H9 (cell line): ENCODE data around the gene GLDC. TPM values are rescaled to one million over a fixed set of nuclear protein-coding genes. Genes with fewer than 3 reads are reported as not detected.
A peak's percentile ranks its signal among the peaks of the same experiment; 100 is the strongest.

ENCODE experiments used
- DNase-seq: peaks from one replicate; pipeline ENCODE4 v3.0.0-alpha.2; 2017
- H2AFZ ChIP-seq: one replicate; pipeline ENCODE4 v1.6.1; 2013; ENCODE audit warnings: mild to moderate bottlenecking, low read length, control low read depth, moderate library complexity
- H2AK5ac ChIP-seq: 2 replicates; pipeline ENCODE4 v1.6.1; 2013; ENCODE audit warnings: low read length, control low read depth, mixed read lengths; ENCODE audit not compliant: insufficient read length
- H2BK120ac ChIP-seq: one replicate; pipeline ENCODE4 v1.6.1; 2013; ENCODE audit warnings: low read depth, mild to moderate bottlenecking, low read length, control low read depth, inconsistent platforms; ENCODE audit not compliant: poor library complexity, severe bottlenecking
- H2BK12ac ChIP-seq: 2 replicates; pipeline ENCODE4 v1.6.1; 2013; ENCODE audit warnings: low read length, control low read depth, mixed read lengths, low read depth; ENCODE audit not compliant: insufficient read length
- H2BK15ac ChIP-seq: 2 replicates; pipeline ENCODE4 v1.6.1; 2013; ENCODE audit warnings: low read depth, low read length, control low read depth
- H2BK20ac ChIP-seq: one replicate; pipeline ENCODE4 v1.6.1; 2013; ENCODE audit warnings: low read depth, mild to moderate bottlenecking, low read length, control low read depth, inconsistent platforms; ENCODE audit not compliant: poor library complexity, severe bottlenecking
- H2BK5ac ChIP-seq: 2 replicates; pipeline ENCODE4 v1.6.1; 2013; ENCODE audit warnings: low read length, control low read depth, mixed read lengths; ENCODE audit not compliant: insufficient read length
- H3K14ac ChIP-seq: 2 replicates; pipeline ENCODE4 v1.6.1; 2013; ENCODE audit warnings: low read length, control low read depth; ENCODE audit not compliant: insufficient read depth
- H3K18ac ChIP-seq: 2 replicates; pipeline ENCODE4 v1.6.1; 2013; ENCODE audit warnings: low read depth, mild to moderate bottlenecking, mixed read lengths, low read length, control low read depth; ENCODE audit not compliant: insufficient read length
- H3K23ac ChIP-seq: 2 replicates; pipeline ENCODE4 v1.6.1; 2013; ENCODE audit warnings: low read length, control low read depth, mixed read lengths, low read depth; ENCODE audit not compliant: insufficient read length
- H3K23me2 ChIP-seq: 2 replicates; pipeline ENCODE4 v1.6.1; 2013; ENCODE audit warnings: low read depth, mild to moderate bottlenecking, mixed read lengths, low read length, control low read depth; ENCODE audit not compliant: insufficient read length, poor library complexity, severe bottlenecking
- H3K27ac ChIP-seq: 2 replicates; pipeline ENCODE4 v1.5.1; 2013; ENCODE audit warnings: low read length, control low read depth, mixed read lengths, low read depth; ENCODE audit not compliant: insufficient read length
- H3K27me3 ChIP-seq: 2 replicates; pipeline ENCODE4 v1.6.1; 2013; ENCODE audit warnings: low read length, control low read depth, inconsistent platforms; ENCODE audit not compliant: insufficient read depth
- H3K4ac ChIP-seq: 2 replicates; pipeline ENCODE4 v1.6.1; 2013; ENCODE audit warnings: low read depth, mild to moderate bottlenecking, control low read depth, inconsistent platforms, low read length, moderate library complexity
- H3K4me1 ChIP-seq: 2 replicates; pipeline ENCODE4 v1.6.1; 2013; ENCODE audit warnings: low read length, control low read depth, inconsistent platforms; ENCODE audit not compliant: insufficient read depth
- H3K4me2 ChIP-seq: 2 replicates; pipeline ENCODE4 v1.6.1; 2013; ENCODE audit warnings: low read length, control low read depth, mixed read lengths; ENCODE audit not compliant: insufficient read length, insufficient read depth
- H3K56ac ChIP-seq: 2 replicates; pipeline ENCODE4 v1.6.1; 2013; ENCODE audit warnings: low read depth, mild to moderate bottlenecking, mixed read lengths, low read length, control low read depth; ENCODE audit not compliant: insufficient read length
- H3K79me1 ChIP-seq: 2 replicates; pipeline ENCODE4 v1.6.1; 2013; ENCODE audit warnings: low read depth, mild to moderate bottlenecking, moderate library complexity, low read length, control low read depth, inconsistent platforms; ENCODE audit not compliant: insufficient read depth, poor library complexity, severe bottlenecking
- H3K79me2 ChIP-seq: 2 replicates; pipeline ENCODE4 v1.6.1; 2013; ENCODE audit warnings: low read length, control low read depth, inconsistent platforms; ENCODE audit not compliant: insufficient read depth
- H3K9ac ChIP-seq: 2 replicates; pipeline ENCODE4 v1.6.1; 2013; ENCODE audit warnings: low read length, control low read depth, mixed read lengths; ENCODE audit not compliant: insufficient read length; ENCODE audit errors: extremely low read depth
- H3K9me3 ChIP-seq: one replicate; pipeline ENCODE4 v1.6.1; 2013; ENCODE audit warnings: low read depth, low read length, inconsistent platforms; ENCODE audit not compliant: control insufficient read depth
- H3T11ph ChIP-seq: one replicate; pipeline ENCODE4 v1.6.1; 2013; ENCODE audit warnings: mild to moderate bottlenecking, low read length, control low read depth, inconsistent platforms
- H4K20me1 ChIP-seq: one replicate; pipeline ENCODE4 v1.6.1; 2013; ENCODE audit not compliant: control insufficient read depth, insufficient read length, insufficient read depth
- H4K5ac ChIP-seq: 2 replicates; pipeline ENCODE4 v1.6.1; 2013; ENCODE audit warnings: low read depth, mild to moderate bottlenecking, mixed read lengths, low read length, control low read depth; ENCODE audit not compliant: insufficient read length
- H4K8ac ChIP-seq: replicated peaks from 2 replicates; pipeline ENCODE4 v1.6.1; 2013; ENCODE audit warnings: low read length, control low read depth, mixed read lengths, low read depth; ENCODE audit not compliant: insufficient read length
- H4K91ac ChIP-seq: 2 replicates; pipeline ENCODE4 v1.6.1; 2013; ENCODE audit warnings: low read depth, mild to moderate bottlenecking, moderate library complexity, mixed read lengths, low read length, control low read depth; ENCODE audit not compliant: insufficient read length
- H3K27ac Mint-ChIP-seq, 3 experiments: 2 replicates in 2 of 3; 3 replicates in 1 of 3; pipeline ENCODE4 v1.8.0; 2020 to 2021; ENCODE audit warnings: mixed read lengths in 3 of 3, mild to moderate bottlenecking in 1 of 3, moderate library complexity in 1 of 3
- H3K27me3 Mint-ChIP-seq: 2 replicates; pipeline ENCODE4 v1.8.0; 2021; ENCODE audit warnings: low read depth, mild to moderate bottlenecking, moderate library complexity, mixed read lengths
- H3K36me3 Mint-ChIP-seq, 3 experiments: 2 replicates in 2 of 3; 3 replicates in 1 of 3; pipeline ENCODE4 v1.8.0; 2020 to 2021; ENCODE audit warnings: low read depth in 3 of 3, mixed read lengths in 3 of 3; ENCODE audit not compliant: insufficient read depth in 1 of 3
- H3K4me1 Mint-ChIP-seq, 2 experiments: 2 replicates each; pipeline ENCODE4 v1.8.0; 2020; ENCODE audit warnings: mixed read lengths in 2 of 2
- H3K4me3 Mint-ChIP-seq, 2 experiments: 2 replicates in 1 of 2; 3 replicates in 1 of 2; pipeline ENCODE4 v1.8.0; 2020 to 2021; ENCODE audit warnings: mild to moderate bottlenecking in 2 of 2, mixed read lengths in 2 of 2, moderate library complexity in 1 of 2
- H3K9me3 Mint-ChIP-seq, 2 experiments: 2 replicates in 1 of 2; 3 replicates in 1 of 2; pipeline ENCODE4 v1.8.0; 2020; ENCODE audit warnings: mild to moderate bottlenecking in 2 of 2, mixed read lengths in 2 of 2, moderate library complexity in 1 of 2
- WGBS: extraction: QIAGEN DNeasy Blood & Tissue Kit; methylation state at CpG from one replicate; pipeline ENCODE4 v1.1.7; 2013; ENCODE audit warnings: missing lambda C conversion rate, low lambda C conversion rate, mixed read lengths; ENCODE audit not compliant: insufficient read length; ENCODE audit errors: extremely low coverage; 5-methylcytosine and 5-hydroxymethylcytosine counted together
- total RNA-seq: library from RNA; stranded (reverse); gene quantifications from 2 replicates; pipeline ENCODE4 v1.2.1, GENCODE V29; 2021
- TF ChIP-seq, protein P1 (sequence below): fragments of 200-600 bp; sonication (generic); conservative IDR thresholded peaks from 3 replicates; pipeline ENCODE4 v1.8.0; 2021; ENCODE audit warnings: antibody characterized with exemption, mild to moderate bottlenecking

GLDC gene
- total RNA-seq, 1 experiment from 2014 or later = 74.4 TPM

DNA sequence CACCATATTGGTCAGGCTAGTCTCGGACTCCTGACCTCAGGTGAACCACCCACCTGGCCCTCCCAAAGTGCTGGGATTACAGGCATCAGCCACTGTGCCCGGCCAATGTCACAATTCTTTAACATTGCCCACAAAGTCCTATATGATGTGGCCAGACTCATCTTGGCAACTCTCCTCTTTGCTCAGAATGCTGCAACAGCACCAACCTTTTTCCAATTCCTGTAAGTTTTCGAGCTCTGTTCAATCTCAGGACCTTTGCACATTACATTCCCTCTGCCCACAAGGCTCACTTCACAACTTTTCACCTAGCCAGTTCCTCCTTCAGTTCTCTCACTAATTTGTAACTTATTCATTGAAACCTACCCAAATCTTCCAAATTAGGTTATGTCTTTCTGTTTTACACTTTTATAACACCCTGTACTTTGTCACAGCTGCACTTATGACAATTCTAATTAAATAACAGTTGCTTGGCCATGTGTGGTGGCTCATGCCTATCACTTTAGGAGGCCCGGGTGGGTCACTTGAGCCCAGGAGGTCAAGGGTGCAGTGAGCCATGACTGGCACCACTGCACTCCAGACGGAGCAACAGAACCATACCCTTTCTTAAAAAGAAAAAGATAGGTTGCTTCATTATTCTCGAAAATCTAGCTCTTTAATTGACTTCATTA, 30.9 kb upstream of the GLDC start:
- no peaks in the 10 kb centered on the region for H4K20me1 ChIP-seq
- H3K27me3 Mint-ChIP-seq = no peaks in the 10 kb centered on the region
- no peak overlapping the region for H3K18ac ChIP-seq
- H3K27me3 ChIP-seq = no peaks in the 10 kb centered on the region
- no peak overlapping the region for H3K23ac ChIP-seq
- no peaks in the 10 kb centered on the region for H3K9me3 ChIP-seq
- no peak overlapping the region for H2BK12ac ChIP-seq
- no peak overlapping the region for H2BK15ac ChIP-seq
- H3K79me1 ChIP-seq = no peaks in the 10 kb centered on the region
- no peak for DNase-seq
- no peak overlapping the region for H2BK120ac ChIP-seq
- H3K56ac ChIP-seq = no peak overlapping the region
- no peak overlapping the region for H2BK5ac ChIP-seq
- H3K4me3 Mint-ChIP-seq = no peak overlapping the region
- no peak overlapping the region for H4K91ac ChIP-seq
- no peak overlapping the region for H3K27ac ChIP-seq
- TF ChIP-seq, protein P1, sequence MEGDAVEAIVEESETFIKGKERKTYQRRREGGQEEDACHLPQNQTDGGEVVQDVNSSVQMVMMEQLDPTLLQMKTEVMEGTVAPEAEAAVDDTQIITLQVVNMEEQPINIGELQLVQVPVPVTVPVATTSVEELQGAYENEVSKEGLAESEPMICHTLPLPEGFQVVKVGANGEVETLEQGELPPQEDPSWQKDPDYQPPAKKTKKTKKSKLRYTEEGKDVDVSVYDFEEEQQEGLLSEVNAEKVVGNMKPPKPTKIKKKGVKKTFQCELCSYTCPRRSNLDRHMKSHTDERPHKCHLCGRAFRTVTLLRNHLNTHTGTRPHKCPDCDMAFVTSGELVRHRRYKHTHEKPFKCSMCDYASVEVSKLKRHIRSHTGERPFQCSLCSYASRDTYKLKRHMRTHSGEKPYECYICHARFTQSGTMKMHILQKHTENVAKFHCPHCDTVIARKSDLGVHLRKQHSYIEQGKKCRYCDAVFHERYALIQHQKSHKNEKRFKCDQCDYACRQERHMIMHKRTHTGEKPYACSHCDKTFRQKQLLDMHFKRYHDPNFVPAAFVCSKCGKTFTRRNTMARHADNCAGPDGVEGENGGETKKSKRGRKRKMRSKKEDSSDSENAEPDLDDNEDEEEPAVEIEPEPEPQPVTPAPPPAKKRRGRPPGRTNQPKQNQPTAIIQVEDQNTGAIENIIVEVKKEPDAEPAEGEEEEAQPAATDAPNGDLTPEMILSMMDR = no peak
- H3K79me2 ChIP-seq = no peaks in the 10 kb centered on the region
- peaks cover 4 to 5% of the 10 kb centered on the region in 2 experiments; a peak in 3 of 4 replicates for H3K4me1 Mint-ChIP-seq
- H3K4me2 ChIP-seq = no peak overlapping the region
- H3K23me2 ChIP-seq = peaks cover 7% of the 10 kb centered on the region
- no peak overlapping the region for H3K9ac ChIP-seq
- H3K14ac ChIP-seq = no peak overlapping the region
- no CpG with 5 or more reads among the region's 6 CpGs for WGBS
- no peak overlapping the region for H2AFZ ChIP-seq
- H3K36me3 Mint-ChIP-seq = peaks cover 12 to 35% (median 12%) of the 10 kb centered on the region in 3 experiments
- no peak overlapping the region for H3T11ph ChIP-seq
- peak overlapping the region in 1 of 3 experiments; percentile 6; a peak in 2 of 7 replicates for H3K27ac Mint-ChIP-seq
- H3K4me1 ChIP-seq = no peaks in the 10 kb centered on the region
- H2BK20ac ChIP-seq = no peak overlapping the region
- H3K9me3 Mint-ChIP-seq = 0 out of 5 replicates have a peak, but pooled peaks cover 0 to 2% of the 10 kb centered on the region in 2 experiments
- no peak overlapping the region for H4K8ac ChIP-seq
- H3K4ac ChIP-seq = no peak overlapping the region
- H2AK5ac ChIP-seq = no peak overlapping the region
- H4K5ac ChIP-seq = no peak overlapping the region
